GM18951 (cell line): ENCODE results near the gene OMG.
A peak's percentile ranks its signal among the peaks of the same experiment; 100 is the strongest.
"Not testable (repeated sequence)": the region's sequence is repeated elsewhere in the genome, so short reads cannot be mapped to it uniquely, and the experiment has no call there.

Source experiments
- POLR2A ChIP-seq: IDR thresholded peaks from 4 replicates; pipeline ENCODE4 v1.6.1; 2011; ENCODE audit warnings: mild to moderate bottlenecking; ENCODE audit not compliant: insufficient read length, insufficient read depth; ENCODE audit errors: extremely low read depth
- in situ Hi-C: fragments of 300-500 bp; cut with MboI; formaldehyde crosslinking; loops from one replicate; pipeline ENCODE4 v1.12.0; 2022; ENCODE audit warnings: low sequenced_read_pairs, mixed read lengths, inconsistent platforms; ENCODE audit not compliant: unreplicated experiment

The OMG gene

GRCh38 chr17:31318298-31318801 is 21.3 kb upstream of the OMG start:
- in situ Hi-C loops = no loop called here
- peak; percentile 49 for TF ChIP-seq POLR2A

DNA sequence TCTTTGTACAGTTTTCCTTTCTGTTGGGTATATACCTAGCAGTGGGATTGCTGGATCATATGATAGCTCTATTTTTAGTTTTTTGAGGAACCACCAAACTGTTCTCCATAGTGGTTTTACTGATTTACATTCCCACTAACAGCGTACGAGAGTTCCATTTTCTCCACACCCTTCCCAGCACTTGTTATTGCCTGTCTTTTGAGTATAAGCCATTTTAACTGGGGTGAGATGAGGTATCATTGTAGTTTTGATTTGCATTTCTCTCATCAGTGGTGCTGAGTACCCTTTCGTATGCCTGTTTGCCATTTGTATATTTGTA is 17.7 kb upstream of the OMG start:
- in situ Hi-C loops = no loop called here
- no peak for TF ChIP-seq POLR2A

DNA sequence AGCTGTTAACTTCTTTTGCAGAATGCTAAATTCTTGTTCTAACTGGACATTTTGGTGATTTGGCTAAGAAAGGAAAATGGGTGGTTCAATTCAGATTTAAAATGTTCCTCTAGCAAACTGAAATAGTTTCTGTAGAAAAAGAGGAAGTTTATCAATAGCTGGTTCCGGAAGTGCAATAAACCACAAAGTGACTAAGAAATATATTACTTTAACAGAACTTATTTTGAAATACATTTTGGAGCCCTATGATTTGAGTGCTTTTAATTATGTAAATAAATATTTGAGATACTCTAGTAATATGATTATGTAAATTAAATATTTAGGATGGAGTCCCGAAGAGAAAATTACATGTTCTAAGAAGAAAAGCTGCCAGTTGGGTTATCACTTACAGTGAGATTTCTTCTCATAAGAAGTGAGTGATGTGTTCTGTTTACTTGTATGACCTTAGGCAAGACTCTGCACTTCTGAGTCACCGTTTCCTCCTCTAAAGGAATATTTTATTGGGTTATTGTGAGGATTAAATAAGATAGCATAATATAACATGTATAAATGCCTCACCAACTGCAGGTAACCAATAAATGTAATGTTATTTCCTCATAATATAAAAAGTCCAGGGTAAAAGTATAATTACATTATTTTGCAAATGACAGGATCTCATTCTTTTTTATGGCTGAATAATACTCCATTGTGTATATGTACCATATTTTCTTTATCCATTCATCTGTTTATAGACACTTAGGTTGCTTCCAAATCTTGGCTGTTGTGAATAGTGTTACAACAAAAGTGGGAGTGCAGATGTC is 17.1 kb upstream of the OMG start, which contains the start of gene EVI2B:
Gene EVI2B, minus strand, starts transcription at position 73 of the 800 bp plus-strand sequence. CDS start 8,445 bp downstream, outside the sequence.
- TF ChIP-seq POLR2A = peak; percentile 33
- in situ Hi-C loops = no loop called here

- in situ Hi-C loops = not testable (repeated sequence)
Observed at GRCh38 chr17:31312223-31312622, 15.2 kb upstream of the OMG start.

- TF ChIP-seq POLR2A = no peak
- in situ Hi-C loops = no loop called here
Observed at GRCh38 chr17:31311526-31311925, 14.5 kb upstream of the OMG start.

DNA sequence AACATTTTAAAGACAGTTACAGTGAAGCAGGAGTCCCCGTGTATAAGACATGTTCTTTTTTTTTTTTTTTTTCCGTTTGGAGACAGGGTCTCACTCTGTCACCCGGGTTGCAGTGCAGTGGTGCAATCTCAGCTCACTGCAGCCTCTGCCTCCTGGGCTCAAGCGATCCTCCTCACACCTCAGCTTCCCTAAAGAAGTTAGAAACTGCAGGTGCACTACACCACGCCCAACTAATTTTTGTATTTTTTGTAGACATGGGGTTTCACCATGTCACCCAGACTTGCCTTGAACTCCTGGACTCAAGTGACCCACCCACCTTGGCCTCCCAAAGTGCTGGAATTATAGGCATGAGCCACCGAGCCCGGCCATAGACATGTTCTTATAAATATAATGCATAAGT is 13.8 kb upstream of the OMG start:
- no peak for TF ChIP-seq POLR2A
- in situ Hi-C loops = no loop called here

GRCh38 chr17:31310260-31310659 is 13.2 kb upstream of the OMG start:
- TF ChIP-seq POLR2A = no peak
- in situ Hi-C loops = no loop called here

DNA sequence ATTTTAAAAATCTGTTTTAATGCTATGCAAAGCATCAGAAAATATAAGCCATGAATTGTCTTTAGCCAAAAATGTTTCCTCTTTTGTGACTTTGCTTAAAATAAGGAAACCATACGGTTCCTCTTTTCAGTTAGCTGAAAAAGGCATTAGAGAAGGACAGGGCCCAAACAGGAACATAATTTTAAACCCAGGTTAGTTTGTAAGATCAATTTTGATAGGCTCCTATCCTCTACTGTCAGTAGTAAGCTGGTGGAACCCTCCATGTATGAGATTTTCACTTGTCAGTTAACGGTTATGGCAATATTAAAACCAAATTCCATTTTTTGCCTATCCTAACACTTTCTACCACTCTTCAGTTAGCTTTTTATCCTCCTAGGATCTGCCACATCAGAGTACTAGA is 12.5 kb upstream of the OMG start:
- in situ Hi-C loops = no loop called here

GRCh38 chr17:31308372-31309334 is 11.6 kb upstream of the OMG start:
- TF ChIP-seq POLR2A = no peak
- in situ Hi-C loops = no loop called here

More for the DNA sequence above, 12.5 kb upstream of the OMG start:
- TF ChIP-seq POLR2A = peak; percentile 36

DNA sequence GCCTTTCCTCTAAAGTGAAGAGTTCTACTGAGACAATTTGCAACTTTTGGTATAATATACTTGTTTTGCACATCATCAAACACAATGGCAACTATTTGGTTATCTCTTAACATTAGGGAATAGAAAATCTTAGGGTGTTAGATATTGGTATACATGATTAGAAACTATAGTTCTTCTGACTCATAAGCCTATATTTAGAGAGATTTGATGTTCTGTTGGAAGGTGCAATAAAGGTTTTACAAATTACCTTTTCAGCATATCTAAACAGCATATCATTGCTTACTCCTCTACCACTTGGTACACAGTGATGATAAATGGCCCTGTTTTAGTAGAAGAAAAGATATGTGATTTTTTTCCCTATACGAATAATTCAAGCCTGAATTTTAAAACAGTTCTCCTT is 10.6 kb upstream of the OMG start:
- in situ Hi-C loops = no loop called here
- no peak for TF ChIP-seq POLR2A

GRCh38 chr17:31299624-31300023 is 2.6 kb upstream of the OMG start:
- TF ChIP-seq POLR2A = no peak
- in situ Hi-C loops = no loop called here

- TF ChIP-seq POLR2A = no peak
- in situ Hi-C loops = no loop called here
Observed at GRCh38 chr17:31296142-31296541, 897 bp downstream of the OMG start.

- in situ Hi-C loops = no loop called here
- no peak for TF ChIP-seq POLR2A
Observed at GRCh38 chr17:31295489-31295871, 1.6 kb downstream of the OMG start.
